UCSD-AML1 (cell line): ENCODE data around the gene ACBD4.

Source experiments
- DNase-seq: peaks from one replicate; lab custom pipeline; 2025; ENCODE audit not compliant: unreplicated experiment; lab: John Stamatoyannopoulos, UW

ACBD4 gene

GRCh38 chr17:45149669-45150664 is 14.5 kb downstream of the ACBD4 start:
- peak; percentile 71 for DNase-seq

GRCh38 chr17:45150911-45151809 is 15.7 kb downstream of the ACBD4 start:
- DNase-seq, result no peak

GRCh38 chr17:45155029-45155428 is 19.5 kb downstream of the ACBD4 start:
- DNase-seq, result no peak

- DNase-seq, result no peak
These were observed 20.0 kb downstream of the ACBD4 start for GRCh38 chr17:45155483-45155882.

- no peak for DNase-seq
These were observed 20.8 kb downstream of the ACBD4 start for GRCh38 chr17:45156242-45156641.

- DNase-seq, result peak; percentile 74
These were observed 25.2 kb downstream of the ACBD4 start for GRCh38 chr17:45160447-45161287.

- DNase-seq, result peak; percentile 99
These were observed 26.0 kb downstream of the ACBD4 start, which contains the start of gene HEXIM2 for GRCh38 chr17:45161288-45162024. Gene HEXIM2 (plus strand): TSS chr17:45161875. CDS start chr17:45162794, 919 bp downstream.

- DNase-seq, result no peak
These were observed 26.7 kb downstream of the ACBD4 start for GRCh38 chr17:45162025-45162687.

- no peak for DNase-seq
These were observed 29.3 kb downstream of the ACBD4 start for GRCh38 chr17:45164734-45165269.

- no peak for DNase-seq
These were observed 33.7 kb downstream of the ACBD4 start for GRCh38 chr17:45168991-45169752.

GRCh38 chr17:45170280-45170930 is 34.9 kb downstream of the ACBD4 start:
- no peak for DNase-seq

- DNase-seq, result peak; percentile 57
These were observed 35.4 kb downstream of the ACBD4 start for GRCh38 chr17:45170931-45171337.

GRCh38 chr17:45171338-45172231 is 36.1 kb downstream of the ACBD4 start:
- peak; percentile 57 for DNase-seq

- DNase-seq, result no peak
These were observed 36.7 kb downstream of the ACBD4 start for GRCh38 chr17:45172232-45172540.

- DNase-seq, result peak; percentile 83
These were observed 37.2 kb downstream of the ACBD4 start for GRCh38 chr17:45172541-45173286.

GRCh38 chr17:45175759-45176115 is 40.2 kb downstream of the ACBD4 start:
- no peak for DNase-seq
